Measurements from ENCODE around the gene QPRT.
"Not testable (repeated sequence)": the region's sequence is repeated elsewhere in the genome, so short reads cannot be mapped to it uniquely, and the experiment has no call there.

QPRT gene

GRCh38 chr16:29717113-29717512 is 38.1 kb downstream of the QPRT start:
- DNase-seq (ENCODE audit: low read depth, low spot score) = no peak

GRCh38 chr16:29719063-29719462 is 40.1 kb downstream of the QPRT start:
- no peak for DNase-seq (ENCODE audit: low read depth, low spot score)

- no peak for DNase-seq (ENCODE audit: low read depth, low spot score)
These were observed 41.7 kb downstream of the QPRT start for GRCh38 chr16:29720703-29721102.

GRCh38 chr16:29721167-29721879 is 42.3 kb downstream of the QPRT start:
- not testable (repeated sequence) for DNase-seq (ENCODE audit: low read depth, low spot score)

- DNase-seq (ENCODE audit: low read depth, low spot score) = no peak
These were observed 47.9 kb downstream of the QPRT start for GRCh38 chr16:29726845-29727377.

- DNase-seq (ENCODE audit: low read depth, low spot score) = no peak
These were observed 48.5 kb downstream of the QPRT start for GRCh38 chr16:29727452-29727851.

GRCh38 chr16:29729116-29729521 is 50.1 kb downstream of the QPRT start:
- no peak for DNase-seq (ENCODE audit: low read depth, low spot score)

- no peak for DNase-seq (ENCODE audit: low read depth, low spot score)
These were observed 51.7 kb downstream of the QPRT start for GRCh38 chr16:29730649-29731048.

- DNase-seq (ENCODE audit: low read depth, low spot score) = not testable (repeated sequence)
These were observed 53.0 kb downstream of the QPRT start for GRCh38 chr16:29731768-29732601.

GRCh38 chr16:29734786-29735185 is 55.8 kb downstream of the QPRT start:
- DNase-seq (ENCODE audit: low read depth, low spot score) = no peak

- no peak for DNase-seq (ENCODE audit: low read depth, low spot score)
These were observed 57.1 kb downstream of the QPRT start for GRCh38 chr16:29736112-29736511.

- DNase-seq (ENCODE audit: low read depth, low spot score) = no peak
These were observed 57.8 kb downstream of the QPRT start for GRCh38 chr16:29736764-29737163.

- DNase-seq (ENCODE audit: low read depth, low spot score) = no peak
These were observed 58.7 kb downstream of the QPRT start for GRCh38 chr16:29737713-29738112.

- DNase-seq (ENCODE audit: low read depth, low spot score) = no peak
These were observed 59.5 kb downstream of the QPRT start for GRCh38 chr16:29738514-29738913.

- not testable (repeated sequence) for DNase-seq (ENCODE audit: low read depth, low spot score)
These were observed 61.1 kb downstream of the QPRT start for GRCh38 chr16:29739927-29740629.

- DNase-seq (ENCODE audit: low read depth, low spot score) = not testable (repeated sequence)
These were observed 61.6 kb downstream of the QPRT start for GRCh38 chr16:29740630-29741015.

- no peak for DNase-seq (ENCODE audit: low read depth, low spot score)
These were observed 63.8 kb downstream of the QPRT start for GRCh38 chr16:29742683-29743275.

GRCh38 chr16:29743475-29743826 is 64.5 kb downstream of the QPRT start:
- no peak for DNase-seq (ENCODE audit: low read depth, low spot score)

GRCh38 chr16:29743827-29744531 is 65.0 kb downstream of the QPRT start:
- no peak for DNase-seq (ENCODE audit: low read depth, low spot score)

- no peak for DNase-seq (ENCODE audit: low read depth, low spot score)
These were observed 65.6 kb downstream of the QPRT start for GRCh38 chr16:29744541-29745101.

Data from iPS DF 19.7 (cell line).